ENCODE results near the gene SERPINB13.

The SERPINB13 gene

GRCh38 chr18:63646936-63647335 lies 59.8 kb downstream of the SERPINB13 start:
- no peak for DNase-seq (ENCODE audit: low read depth in 2 of 2)

DNA sequence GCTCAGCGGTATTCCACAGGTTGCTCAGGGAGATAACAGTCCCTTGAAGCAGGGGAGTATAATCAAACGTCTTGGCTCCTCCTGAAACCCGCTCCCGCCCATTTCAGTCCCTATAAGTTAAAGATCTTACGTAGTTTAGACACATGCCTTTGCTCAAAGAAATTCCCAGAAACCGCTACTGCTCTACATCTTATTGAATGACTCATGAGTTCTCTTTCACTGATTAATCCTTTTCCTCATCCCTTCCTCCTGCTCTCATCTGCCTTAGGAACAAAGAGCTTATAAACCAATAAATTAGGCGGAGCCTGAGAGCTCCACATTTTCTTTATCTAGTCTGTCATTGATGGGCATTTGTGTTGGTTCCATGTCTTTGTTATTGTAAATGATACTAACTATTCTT lies 61.1 kb downstream of the SERPINB13 start:
- DNase-seq (ENCODE audit: low read depth in 2 of 2) = no peak

All from activated CD8-positive, alpha-beta memory T cell treated with anti-CD3 and anti-CD28 coated beads for 4 hours (primary cell).